DMS79 treated with DMSO at 0.1 percent for 48 hours (cell line): ENCODE results near the gene GRM4.
"Not testable (repeated sequence)": the region's sequence is repeated elsewhere in the genome, so short reads cannot be mapped to it uniquely, and the experiment has no call there.

Source experiments
- DNase-seq: peaks from one replicate; lab custom pipeline; 2025; lab: John Stamatoyannopoulos, UW

The GRM4 gene

DNA sequence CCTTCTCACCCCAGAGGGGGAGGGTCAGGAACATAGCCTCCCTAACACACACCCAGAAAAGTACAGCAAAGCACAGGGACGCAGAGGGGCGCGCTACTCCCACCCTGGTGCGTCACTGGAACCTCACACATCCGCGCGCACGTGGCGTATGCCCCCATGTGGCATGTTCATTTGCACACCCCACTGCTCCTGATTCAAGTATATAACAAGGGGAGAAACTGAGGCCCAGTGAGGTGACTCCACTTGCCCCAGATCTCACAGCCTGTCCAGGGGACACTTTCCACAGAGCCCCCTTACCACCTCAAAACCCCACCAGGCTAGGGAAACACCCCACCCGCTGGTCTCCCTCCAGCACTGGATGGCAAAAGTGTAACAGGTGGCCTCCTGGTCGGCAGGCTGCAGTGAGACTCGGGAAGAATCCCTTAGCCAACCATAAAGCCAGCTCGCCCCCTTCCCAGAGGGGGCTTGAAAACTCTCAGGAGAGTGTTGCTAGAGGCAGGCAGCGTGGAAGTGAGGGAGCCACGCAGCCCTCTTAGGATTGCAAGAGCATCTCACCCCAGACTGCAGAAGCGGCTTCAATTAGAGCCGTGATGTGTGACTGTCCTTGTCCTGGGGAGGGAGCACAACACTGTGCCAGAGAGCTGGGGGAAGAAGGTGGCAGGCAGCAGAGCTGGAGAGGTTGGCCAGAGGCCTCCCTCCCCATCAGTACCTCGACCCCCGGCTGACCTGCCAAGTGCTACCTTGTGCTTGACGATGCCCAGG is at the start of gene GRM4:
Gene GRM4 (minus strand): TSS at position 67 of the 762 bp plus-strand sequence. CDS start 12,591 bp downstream, outside the sequence.
- DNase-seq: peak; percentile 60

DNA sequence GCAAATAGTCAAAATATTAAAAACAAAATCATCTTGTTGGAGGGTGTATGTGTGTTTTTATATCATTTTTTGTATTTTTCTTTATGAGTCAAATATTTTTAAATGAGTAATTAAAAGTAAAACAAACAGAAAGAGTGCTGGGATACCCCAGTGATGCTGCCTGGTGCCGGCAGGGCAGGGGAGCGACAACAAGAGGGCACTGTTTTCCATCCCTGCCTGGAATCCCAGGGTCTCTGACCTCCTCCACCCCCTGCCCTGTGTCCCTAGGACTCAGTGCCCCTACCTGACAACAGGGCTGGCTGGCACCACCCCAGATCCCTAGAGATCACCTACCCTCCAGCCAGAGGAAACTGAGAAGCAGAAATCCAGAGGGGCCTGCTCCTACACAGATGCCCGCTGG is 48.9 kb upstream of the GRM4 start:
- DNase-seq: no peak

DNA sequence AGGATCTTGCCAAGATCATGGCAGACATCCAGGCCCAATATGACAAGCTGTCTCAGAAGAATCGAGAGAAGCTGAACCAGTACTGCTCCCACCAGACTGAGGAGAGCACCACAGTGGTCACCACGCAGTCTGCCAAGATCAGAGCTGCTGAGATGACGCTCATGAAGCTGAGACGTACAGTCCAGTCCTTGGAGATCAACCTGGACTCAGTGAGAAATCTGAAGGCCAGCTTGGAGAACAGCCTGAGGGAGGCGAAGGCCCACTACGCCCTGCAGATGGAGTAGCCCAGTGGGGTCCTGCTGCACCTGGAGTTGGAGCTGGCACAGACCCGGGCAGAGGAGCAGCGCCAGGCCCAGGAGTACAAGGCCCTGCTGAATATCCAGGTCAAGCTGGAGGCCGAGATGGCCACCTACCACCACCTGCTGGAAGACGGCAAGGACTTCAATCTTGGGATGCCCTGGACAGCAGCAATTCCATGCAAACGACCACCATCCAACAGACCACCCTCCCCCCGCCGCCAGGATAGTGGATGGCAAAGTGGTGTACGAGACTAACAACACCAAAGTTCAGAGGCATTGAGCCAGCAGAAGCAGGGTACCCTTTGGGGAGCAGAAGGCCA is 44.7 kb upstream of the GRM4 start:
- DNase-seq: no peak

DNA sequence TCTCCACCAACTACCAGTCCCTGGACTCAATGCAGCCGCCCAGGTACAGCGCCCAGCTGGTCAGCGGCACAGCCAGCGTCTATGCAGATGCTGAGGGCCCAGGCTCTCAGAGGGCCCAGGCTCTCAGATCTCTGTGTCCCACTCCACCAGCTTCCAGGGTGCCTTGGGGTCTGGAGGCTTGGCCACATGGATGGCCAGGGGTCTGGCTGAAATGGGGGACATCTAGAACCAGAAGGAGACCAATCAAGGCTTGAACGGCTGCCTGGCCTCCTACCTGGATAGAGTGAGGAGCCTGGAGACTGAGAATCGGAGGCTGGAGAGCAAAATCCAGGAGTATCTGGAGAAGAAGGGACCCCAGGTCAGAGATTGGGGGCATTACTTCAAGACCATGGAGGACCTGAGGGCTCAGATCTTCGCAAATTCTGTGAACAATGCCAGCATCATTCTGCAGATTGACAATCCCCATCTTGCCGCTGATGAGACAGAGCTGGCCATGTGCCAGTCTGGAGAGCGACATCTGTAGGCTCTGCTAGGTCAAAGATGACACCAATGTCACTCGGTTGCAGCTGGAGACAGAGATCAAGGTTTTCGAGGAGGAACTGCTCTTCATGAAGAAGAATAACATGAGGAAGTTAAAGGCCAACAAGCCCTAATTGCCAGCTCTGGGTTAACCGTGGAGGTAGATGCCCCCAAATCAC is 44.1 kb upstream of the GRM4 start:
- DNase-seq: no peak

DNA sequence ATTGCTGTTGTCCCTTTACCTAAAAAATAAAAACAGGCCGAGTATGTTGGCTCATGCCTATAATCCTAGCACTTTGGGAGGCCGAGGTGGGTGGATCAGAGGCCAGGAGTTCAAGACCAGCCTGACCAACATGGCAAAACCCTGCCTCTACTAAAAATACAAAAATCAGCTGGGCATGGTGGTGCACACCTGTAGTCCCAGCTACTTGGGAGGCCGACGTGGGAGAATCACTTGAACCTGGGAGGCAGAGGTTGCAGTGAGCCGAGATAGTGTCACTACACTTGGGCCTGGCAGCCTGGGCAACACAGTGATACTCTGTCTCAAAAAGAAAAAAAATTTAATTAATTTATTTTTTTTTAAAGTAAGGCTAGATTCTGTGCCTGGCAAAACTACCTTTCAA is 38.8 kb upstream of the GRM4 start:
- DNase-seq: not testable (repeated sequence)

DNA sequence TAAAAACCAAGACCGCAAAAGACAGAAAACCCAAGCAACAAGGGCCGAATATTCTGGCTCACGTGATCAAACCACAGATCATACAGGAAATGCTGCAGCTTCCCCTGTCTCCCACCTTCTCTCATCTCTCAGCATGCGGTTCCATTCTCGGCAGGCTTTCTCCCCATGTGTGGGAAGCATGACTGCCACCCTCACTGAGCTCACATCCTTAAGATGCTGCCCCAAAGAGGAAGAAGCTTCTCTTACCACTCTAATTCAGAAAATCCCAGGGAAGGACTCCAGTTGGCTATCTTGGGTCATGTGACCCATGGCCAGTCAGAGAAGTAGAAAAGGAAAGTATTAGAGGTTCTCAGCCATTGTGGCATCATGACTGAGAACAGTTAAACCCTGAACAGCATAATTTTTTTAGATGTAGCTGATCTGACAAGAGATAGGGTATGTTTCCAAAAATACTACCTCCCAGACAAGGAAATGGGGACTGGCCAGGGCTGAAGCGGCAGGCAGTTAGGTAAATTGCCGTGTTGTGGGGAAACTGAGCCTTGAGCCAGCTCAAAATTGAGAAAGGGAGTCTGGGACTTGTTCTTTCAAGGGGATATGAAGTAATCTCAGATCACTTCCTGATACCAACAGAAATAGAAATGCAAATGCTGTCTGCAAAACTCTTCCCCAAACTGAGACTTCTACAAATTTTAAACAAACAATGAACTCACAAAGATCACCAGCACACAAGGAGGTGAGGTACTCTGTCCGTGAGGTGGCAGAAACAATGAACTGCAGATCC is 37.1 kb upstream of the GRM4 start:
- DNase-seq: no peak

DNA sequence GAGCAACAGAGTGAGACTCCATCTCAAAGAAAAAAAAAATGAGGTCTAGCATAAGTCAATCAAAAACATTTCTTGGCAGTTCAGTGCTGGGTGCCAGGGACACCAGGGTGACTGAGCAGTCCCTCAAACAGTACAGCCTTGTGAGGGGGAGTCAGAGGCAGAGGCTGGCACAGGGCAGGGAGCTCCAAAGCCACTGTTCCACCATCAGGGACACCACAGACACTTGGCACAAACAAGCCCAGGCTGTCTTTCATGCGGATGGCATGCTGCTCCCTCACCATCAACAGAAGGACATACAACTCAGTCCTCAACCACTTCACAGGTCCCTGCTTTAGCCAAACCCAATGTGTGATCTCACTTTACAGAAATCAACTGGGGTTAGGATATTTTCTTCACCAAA is 36.0 kb upstream of the GRM4 start:
- DNase-seq: no peak

DNA sequence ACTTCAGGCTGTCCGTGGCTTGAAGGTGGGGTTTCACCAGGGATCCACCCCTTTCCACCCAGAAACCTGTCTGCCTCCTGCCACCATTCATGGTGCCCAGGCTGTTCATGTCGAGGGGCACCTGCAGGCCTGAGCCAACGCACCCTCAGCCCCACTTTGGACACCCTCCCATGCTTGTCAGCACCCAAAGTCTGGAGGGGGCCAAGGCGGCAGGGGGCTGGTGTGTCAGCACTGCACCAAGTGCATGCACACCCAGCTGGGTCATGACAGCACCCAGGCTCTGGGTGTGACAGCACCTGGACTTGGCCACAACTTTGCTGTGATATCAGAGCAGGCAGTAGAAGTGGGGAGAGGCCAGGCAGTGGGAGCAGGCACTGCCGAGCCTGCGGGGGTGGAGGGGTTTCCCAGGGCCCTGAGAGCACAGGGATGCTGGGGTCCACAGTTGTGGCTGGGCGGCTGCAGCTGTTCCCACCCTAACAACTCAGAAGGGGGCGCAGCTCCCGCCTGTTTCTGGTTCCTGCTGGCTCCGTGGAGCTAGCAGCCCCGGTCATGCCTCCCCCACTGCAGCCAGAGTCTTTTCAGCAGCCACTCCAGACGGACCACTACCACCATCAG is 33.3 kb upstream of the GRM4 start:
- no peak for DNase-seq

DNA sequence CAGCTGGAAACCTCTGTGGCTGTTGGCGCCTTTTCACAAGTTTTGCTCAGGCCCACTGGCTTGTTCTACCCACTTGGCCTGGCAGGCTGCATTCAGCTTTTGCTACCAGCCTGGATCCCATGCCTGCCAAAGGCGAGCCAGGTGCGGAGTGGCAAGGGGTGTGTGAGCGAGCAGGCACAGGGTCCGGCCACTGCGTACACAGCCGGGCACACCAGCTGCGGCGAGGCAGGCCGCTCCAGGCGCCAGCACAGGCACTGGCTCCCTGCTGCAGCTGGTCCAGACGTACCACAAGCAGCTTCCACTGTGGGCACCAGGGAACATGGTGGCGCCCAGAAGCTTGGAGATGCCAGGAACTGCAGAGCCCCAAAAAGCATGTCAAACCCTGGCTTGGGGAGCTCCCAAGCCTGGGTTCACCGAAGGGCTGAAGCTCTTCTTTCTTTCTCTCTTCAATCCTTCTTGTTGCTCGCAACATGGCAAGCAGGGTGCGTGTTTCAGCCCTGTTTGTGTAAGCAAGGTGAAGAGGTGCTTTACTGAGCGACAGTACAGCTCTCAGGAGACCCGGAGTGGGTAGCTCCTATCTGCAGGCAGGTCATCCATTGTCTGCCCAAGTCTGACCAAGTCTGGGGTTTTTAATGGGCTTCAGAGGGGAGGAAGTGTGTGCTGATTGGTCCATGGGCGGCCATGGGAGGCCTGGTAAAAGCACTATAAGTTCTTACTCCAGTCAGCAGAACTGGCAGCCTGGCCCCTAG is 32.6 kb upstream of the GRM4 start:
- DNase-seq: no peak

DNA sequence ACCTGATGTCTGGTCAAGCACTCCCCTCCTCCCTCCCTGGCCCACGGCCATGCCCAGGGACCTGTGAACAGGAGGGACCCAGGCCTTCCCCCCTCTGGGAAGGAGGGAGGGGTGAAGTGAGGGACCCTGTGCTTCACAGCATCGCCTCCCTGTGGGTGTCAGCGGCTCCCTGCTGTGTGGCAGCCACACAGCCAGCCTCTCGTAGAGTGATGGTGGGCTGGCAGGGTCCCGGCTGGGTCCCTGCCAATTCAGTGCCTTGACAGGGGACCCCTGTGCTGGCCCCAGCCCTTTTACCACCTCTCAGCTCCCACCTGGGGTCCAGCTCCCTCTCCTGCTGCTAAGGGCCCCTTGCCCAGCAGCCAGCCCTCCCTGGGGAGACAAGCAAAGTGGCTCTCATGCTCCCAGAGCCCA is 31.3 kb upstream of the GRM4 start:
- DNase-seq: no peak

DNA sequence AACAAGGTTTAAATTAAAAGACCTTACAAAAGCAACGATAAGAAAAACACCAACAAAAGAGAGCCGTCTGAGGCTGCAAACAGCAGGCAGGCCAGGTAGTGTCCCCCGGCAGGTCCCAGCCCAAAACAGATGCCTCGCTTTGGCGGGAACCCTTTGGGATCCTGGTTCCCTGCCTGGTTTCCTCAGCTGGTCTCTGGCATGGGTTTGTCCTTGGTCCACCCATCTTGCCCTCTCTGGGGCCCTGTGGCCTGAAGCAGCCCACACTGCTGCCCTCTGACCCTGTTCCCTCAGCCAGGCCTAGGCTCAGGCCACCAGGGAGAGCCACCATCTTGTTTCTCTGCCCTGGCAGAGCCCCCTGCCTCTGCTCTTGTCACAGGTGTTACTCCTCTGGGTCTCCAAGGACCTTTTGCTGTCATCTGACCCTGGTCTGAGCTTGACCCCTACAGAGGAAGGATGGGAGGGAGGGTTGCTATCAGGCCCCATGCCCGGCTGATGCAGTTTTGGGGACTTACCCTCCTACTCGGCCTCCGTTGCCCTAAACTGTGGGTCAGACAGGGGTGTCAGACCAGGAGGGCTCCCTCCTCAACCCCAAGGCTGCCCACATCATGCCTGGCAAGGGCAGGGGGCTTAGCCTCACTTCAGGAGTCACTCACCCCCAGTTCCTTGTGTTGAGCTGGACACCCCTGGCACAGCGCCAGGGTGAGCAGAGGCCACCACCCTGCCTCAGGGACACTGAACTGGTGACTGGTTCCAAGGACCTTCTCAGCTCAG is 30.6 kb upstream of the GRM4 start:
- no peak for DNase-seq

DNA sequence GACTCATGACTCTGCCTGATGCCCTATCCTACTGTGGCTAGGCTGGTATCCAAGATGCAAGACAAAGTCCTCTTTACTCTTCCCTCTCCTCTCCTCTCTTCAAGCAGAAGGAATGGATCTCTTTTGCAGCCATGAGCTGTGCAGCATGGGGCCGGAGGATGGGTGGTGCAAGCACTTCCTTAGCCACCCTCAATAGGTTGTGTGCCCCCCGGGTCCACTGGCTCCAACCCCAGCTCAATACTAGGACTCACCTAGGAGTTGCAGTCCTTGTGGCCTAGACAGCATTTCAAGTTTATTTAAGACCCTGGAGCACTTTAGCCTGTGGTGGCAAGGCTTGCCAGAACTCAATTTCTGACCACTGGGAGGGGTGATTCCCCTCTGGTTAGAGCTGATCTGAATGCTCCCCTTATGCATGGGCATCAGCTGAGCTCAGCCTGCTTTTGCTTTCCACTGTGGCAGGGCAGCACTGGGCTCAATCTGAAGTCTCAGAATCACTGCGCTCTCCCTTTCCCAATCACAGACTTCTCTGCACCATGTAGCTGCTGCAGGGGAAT is 29.0 kb upstream of the GRM4 start:
- no peak for DNase-seq

DNA sequence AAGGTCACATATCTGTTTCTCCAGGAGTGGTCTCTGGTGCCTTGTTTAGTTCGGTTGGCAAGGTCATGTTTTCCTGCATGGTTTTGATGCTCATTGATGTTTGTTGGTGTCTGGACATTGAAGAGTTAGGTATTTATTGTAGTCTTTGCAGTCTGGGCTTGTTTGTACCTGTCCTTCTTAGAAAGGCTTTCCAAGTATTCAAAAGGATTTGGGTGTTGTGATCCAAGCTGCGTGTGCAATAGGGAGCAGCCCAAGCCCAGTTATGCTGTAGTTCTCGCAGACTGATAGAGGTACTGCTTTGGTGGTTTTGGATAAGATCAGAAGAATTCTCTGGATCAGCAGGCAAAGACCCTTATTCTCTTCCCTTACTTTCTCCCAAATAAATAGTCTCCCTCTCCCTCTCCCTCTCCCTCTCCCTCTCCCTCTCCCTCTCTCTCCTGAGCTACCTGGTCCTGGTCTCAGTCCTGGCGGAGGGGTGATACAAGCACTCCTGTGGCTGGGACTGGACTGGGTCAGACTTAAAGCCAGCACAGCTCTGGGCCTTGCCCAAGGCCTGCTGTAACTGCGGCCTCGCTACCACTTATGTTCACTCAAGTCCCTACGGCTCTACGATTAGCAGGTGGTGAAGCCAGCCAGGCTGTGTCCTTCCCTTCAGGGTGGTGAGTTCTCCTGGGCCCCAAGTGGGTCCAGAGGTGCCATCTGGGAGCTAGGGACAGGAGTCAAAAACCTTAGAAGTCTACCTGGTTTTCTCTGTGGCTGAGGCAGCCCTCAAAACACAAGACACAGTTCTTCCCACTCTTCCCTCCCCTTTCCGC is 27.3 kb upstream of the GRM4 start:
- DNase-seq: no peak

DNA sequence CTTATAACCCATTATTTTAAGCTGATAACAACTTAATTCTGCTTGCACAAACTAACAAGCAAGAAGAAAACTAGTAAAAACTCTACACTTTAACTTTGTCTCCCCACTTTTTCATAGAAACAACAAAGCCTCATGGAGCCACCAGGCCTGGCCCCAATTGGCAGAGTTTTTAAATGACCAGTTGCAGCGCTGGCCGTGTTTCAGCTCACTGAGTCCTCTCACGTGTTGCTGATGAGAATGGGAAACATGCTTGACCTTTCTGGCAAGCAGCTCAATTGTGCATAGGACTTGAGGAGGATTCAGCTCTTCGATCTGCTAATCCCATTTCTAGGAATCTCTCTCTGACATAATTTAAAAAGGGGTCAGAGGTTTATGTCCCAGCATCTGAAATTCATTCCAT is 24.5 kb upstream of the GRM4 start:
- no peak for DNase-seq

DNA sequence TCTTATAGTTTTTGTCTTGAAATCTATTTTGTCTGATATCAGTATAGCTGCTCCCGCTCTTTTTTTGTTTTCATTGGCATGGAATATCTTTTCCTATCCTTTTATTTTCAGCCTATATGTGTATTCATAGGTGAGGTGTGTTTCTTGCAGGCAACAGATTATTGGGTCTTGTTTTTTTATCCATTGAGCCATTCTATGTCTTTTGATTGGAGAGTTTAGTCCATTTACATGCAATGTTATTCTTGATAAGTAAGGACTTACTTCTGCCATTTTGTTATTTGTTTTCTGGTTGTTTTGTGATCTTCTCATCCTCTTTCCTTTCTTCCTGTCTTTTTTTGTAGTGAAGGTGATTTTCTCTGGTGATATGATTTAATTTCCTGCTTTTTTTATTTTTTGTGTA is 24.0 kb upstream of the GRM4 start:
- DNase-seq: no peak

DNA sequence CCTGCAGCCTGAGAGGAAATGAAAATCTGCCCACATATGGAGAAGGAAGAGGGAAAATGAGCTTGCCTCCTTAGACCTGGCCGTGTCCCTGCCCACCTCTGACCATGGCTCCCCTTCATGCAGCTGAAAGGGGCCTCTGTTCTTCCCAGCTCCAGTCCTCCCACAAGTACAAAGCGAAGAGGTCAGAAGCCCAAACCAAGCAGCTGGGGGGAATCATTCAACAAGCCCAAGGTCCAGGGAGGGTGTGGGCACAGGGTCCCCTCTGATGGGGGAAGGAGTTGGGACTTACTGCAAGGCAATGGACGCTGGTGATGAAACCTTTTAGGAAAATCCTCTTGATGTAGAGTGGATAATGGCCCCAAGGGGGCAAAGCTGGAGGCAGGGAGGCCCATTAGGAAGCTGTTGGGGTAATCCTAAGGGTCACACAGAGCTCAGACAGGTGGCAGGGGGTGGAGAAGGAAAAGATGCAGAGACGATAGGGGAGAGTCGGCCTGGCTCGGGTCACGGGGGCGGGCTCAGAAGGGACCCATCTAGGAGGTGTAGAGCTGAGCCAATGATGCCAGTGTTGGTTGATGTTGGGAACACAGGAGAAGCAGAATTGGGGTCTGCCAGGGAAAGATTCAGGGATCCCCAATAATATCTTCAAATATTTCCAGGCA is 16.1 kb upstream of the GRM4 start:
- no peak for DNase-seq

DNA sequence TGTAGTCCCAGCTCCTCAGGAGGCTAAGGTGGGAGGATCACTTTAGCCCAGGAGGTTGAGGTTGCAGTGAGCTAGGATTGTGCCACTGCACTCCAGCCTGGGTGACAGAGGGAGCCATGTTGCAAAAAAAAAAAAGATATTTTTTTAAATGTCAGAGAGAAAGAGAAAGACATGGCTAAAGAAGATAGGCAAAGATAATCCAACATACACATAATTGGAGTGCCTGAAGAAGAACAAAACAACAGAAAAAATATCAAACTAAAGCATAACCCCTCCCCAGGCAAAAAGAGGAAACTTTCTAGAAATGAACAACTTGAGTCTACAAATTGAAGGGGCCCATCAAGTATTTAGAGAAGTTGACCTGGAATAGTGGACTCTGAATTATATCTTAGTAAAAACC is 14.0 kb upstream of the GRM4 start:
- no peak for DNase-seq

DNA sequence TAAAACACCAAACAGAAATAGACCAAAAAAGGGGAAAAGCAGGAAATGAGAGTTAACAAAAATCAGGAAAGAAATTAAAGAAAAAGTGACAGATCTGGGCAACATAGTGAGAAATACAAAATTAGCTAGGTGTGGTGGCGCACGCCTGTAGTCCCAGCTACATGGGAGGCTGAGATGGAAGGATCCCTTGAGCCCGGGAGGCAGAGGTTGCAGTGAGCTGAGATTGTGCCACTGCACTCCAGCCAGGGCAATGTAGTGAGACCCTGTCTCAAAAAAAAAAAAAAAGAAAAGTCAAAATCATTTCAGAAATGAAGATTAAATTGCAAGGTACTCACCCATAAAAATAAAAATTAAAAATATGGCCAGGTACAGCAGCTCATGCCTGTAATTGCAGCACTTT is 13.0 kb upstream of the GRM4 start:
- DNase-seq: no peak

DNA sequence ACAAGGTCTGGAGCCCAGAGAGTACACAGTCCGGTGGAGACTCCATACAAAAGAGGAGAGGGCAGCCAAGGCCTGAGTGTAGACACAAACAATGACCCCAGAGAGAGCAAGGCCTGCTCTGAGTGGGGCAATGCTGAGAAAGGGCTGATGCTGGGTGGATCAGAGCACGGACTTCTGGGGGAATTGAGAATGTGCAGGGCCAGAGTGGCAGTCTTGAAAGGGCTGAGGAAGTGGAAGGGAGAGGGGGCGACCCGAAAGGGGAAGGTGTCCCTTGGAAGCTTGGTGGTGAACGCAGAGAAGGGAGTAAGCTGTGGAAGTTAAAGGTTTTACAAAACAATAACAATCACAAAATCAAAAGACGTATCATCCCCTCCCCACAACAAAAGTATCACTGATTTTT is 12.0 kb upstream of the GRM4 start:
- no peak for DNase-seq
